A549 (cell line): ENCODE results near the gene BCR. TPM values are rescaled to one million over a fixed set of nuclear protein-coding genes. Genes with fewer than 3 reads are reported as not detected.
A peak's percentile ranks its signal among the peaks of the same experiment; 100 is the strongest.

Experiments used
- ATAC-seq, 2 experiments: fragments of 200-7000 bp in 1 of 2; fragments of >200 bp in 1 of 2; cut with Nextera tagmentation in 1 of 2; cut with Tn5 transposase in 1 of 2; 3 replicates each; pipeline versions ENCODE4 v1.8.0 to v1.9.1; 2018 to 2020; ENCODE audit warnings: mild to moderate bottlenecking in 1 of 2, moderate library complexity in 1 of 2
- CTCF ChIA-PET: fragments of 300-600 bp; sonication (Branson Sonifier 250); formaldehyde crosslinking; extraction: SDS; loops from one replicate; lab custom pipeline; 2021; ENCODE audit warnings: antibody characterized with exemption, inconsistent platforms; lab: Yijun Ruan, JAX
- POLR2A ChIA-PET: fragments of 350-600 bp; formaldehyde crosslinking; extraction: SDS; loops from one replicate; lab custom pipeline; 2021; ENCODE audit warnings: antibody characterized with exemption, inconsistent platforms; lab: Yijun Ruan, JAX
- DNase-seq, 2 experiments: peaks; one replicate each; pipeline versions ENCODE4 v3.0.0 to v3.0.0-alpha.2; 2011 to 2016; ENCODE audit warnings: low read depth in 1 of 2, low spot score in 1 of 2
- FAIRE-seq: peaks from 2 replicates; lab custom pipeline; 2011; peaks lifted over from hg19 to GRCh38; lab: Jason Lieb, UNC
- H3K27ac ChIP-seq, 2 experiments: fragments of >200 bp; sonication (Bioruptor Twin); formaldehyde crosslinking; 3 replicates each; pipeline ENCODE4 v1.5.1; 2016 to 2017
- H3K4me1 ChIP-seq: fragments of >200 bp; sonication (Bioruptor Twin); formaldehyde crosslinking; 3 replicates; pipeline ENCODE4 v1.6.1; 2016
- H3K4me2 ChIP-seq: fragments of >200 bp; sonication (Bioruptor Twin); formaldehyde crosslinking; 3 replicates; pipeline ENCODE4 v1.6.1; 2016
- H3K4me3 ChIP-seq: fragments of >200 bp; sonication (Bioruptor Twin); formaldehyde crosslinking; 3 replicates; pipeline ENCODE4 v1.5.1; 2016
- H3K9me3 ChIP-seq: fragments of >200 bp; sonication (Bioruptor Twin); formaldehyde crosslinking; 3 replicates; pipeline ENCODE4 v1.6.1; 2016
- CBX2 ChIP-seq: fragments of 200-600 bp; sonication (generic); IDR thresholded peaks from 2 replicates; pipeline ENCODE4 v1.6.1; 2016; ENCODE audit warnings: low read depth, mild to moderate bottlenecking, borderline replicate concordance
- CBX8 ChIP-seq: fragments of 200-600 bp; sonication (generic); IDR thresholded peaks from 2 replicates; pipeline ENCODE4 v1.6.1; 2016
- E2F6 ChIP-seq: IDR thresholded peaks from 2 replicates; pipeline ENCODE4 v1.6.1; 2012; ENCODE audit warnings: low read depth, borderline replicate concordance
- ELK1 ChIP-seq: fragments of 150-350 bp; IDR thresholded peaks from 2 replicates; pipeline ENCODE4 v1.6.1; 2014; ENCODE audit warnings: low read depth, mild to moderate bottlenecking, low read length
- EP300 ChIP-seq, 2 experiments: fragments of >200 bp; sonication (Bioruptor Twin); formaldehyde crosslinking; IDR thresholded peaks; 2 replicates in 1 of 2; 3 replicates in 1 of 2; pipeline ENCODE4 v1.6.1; 2016 to 2017
- ESRRA ChIP-seq: fragments of 150-350 bp; IDR thresholded peaks from 2 replicates; pipeline ENCODE4 v1.6.1; 2014; ENCODE audit warnings: mild to moderate bottlenecking, low read length, borderline replicate concordance
- FOXS1 ChIP-seq: fragments of 250-450 bp; sonication (Bioruptor Pico); IDR thresholded peaks from 2 replicates; pipeline ENCODE4 v1.5.0; 2020; ENCODE audit warnings: mild to moderate bottlenecking, moderate library complexity
- HMGXB4 ChIP-seq: fragments of 250-450 bp; sonication (Bioruptor Pico); IDR thresholded peaks from 2 replicates; pipeline ENCODE4 v1.5.0; 2021; ENCODE audit warnings: mild to moderate bottlenecking, moderate library complexity, borderline replicate concordance
- JUNB ChIP-seq: fragments of >200 bp; sonication (Bioruptor Twin); formaldehyde crosslinking; IDR thresholded peaks from 2 replicates; pipeline ENCODE4 v1.6.1; 2016
- KDM1A ChIP-seq: fragments of 200-600 bp; sonication (generic); IDR thresholded peaks from 2 replicates; pipeline ENCODE4 v1.6.1; 2016; ENCODE audit warnings: low read depth, mild to moderate bottlenecking
- NPAS2 ChIP-seq: fragments of 250-450 bp; sonication (Bioruptor Pico); IDR thresholded peaks from 2 replicates; pipeline ENCODE4 v1.8.0; 2022; ENCODE audit warnings: mild to moderate bottlenecking, moderate library complexity, borderline replicate concordance
- PBX3 ChIP-seq: IDR thresholded peaks from 2 replicates; pipeline ENCODE4 v1.6.1; 2012
- RAD21 ChIP-seq, 2 experiments: fragments of >200 bp in 1 of 2; sonication (Bioruptor Twin) in 1 of 2; formaldehyde crosslinking in 1 of 2; IDR thresholded peaks in 1 of 2; conservative IDR thresholded peaks in 1 of 2; 2 replicates in 1 of 2; 3 replicates in 1 of 2; pipeline ENCODE4 v1.6.1; 2012 to 2018; ENCODE audit warnings: inconsistent platforms in 1 of 2
- RCOR1 ChIP-seq: fragments of 150-350 bp; IDR thresholded peaks from 2 replicates; pipeline ENCODE4 v1.6.1; 2014; ENCODE audit warnings: antibody characterized with exemption, low read length, low read depth
- RFX5 ChIP-seq: fragments of 450-650 bp; IDR thresholded peaks from 2 replicates; pipeline ENCODE4 v1.7.1; 2014; ENCODE audit warnings: antibody characterized with exemption, mild to moderate bottlenecking, moderate library complexity
- SMC3 ChIP-seq: fragments of >200 bp; sonication (Bioruptor Twin); formaldehyde crosslinking; IDR thresholded peaks from 3 replicates; pipeline ENCODE4 v1.6.1; 2018; ENCODE audit warnings: inconsistent platforms
- SREBF2 ChIP-seq: fragments of 450-650 bp; IDR thresholded peaks from 2 replicates; pipeline ENCODE4 v1.6.1; 2014; ENCODE audit warnings: mild to moderate bottlenecking, moderate library complexity
- TP53 ChIP-seq: fragments of 250-450 bp; sonication (Bioruptor Pico); IDR thresholded peaks from 2 replicates; pipeline ENCODE4 v1.5.0; 2021; ENCODE audit warnings: mild to moderate bottlenecking, moderate library complexity
- ZC3H11A ChIP-seq: fragments of 450-650 bp; IDR thresholded peaks from 2 replicates; pipeline ENCODE4 v1.6.1; 2014; ENCODE audit warnings: antibody characterized with exemption, mild to moderate bottlenecking
- ZFP36 ChIP-seq: fragments of 450-650 bp; IDR thresholded peaks from 2 replicates; pipeline ENCODE4 v1.6.1; 2014; ENCODE audit warnings: borderline replicate concordance; ENCODE audit not compliant: partially characterized antibody
- ZSCAN20 ChIP-seq: fragments of 250-450 bp; sonication (Bioruptor Pico); IDR thresholded peaks from 2 replicates; pipeline ENCODE4 v1.8.0; 2022; ENCODE audit warnings: mild to moderate bottlenecking, moderate library complexity
- WGBS: methylation state at CpG from one replicate; pipeline ENCODE4 v1.1.6; 2017; ENCODE audit errors: missing lambda C conversion rate; 5-methylcytosine and 5-hydroxymethylcytosine counted together
- polyA plus RNA-seq, 4 experiments: library from polyadenylated mRNA; depleted of rRNA in 3 of 4; stranded (reverse); fragments of >200 nt; fragmentation: RNase III in 1 of 4; extraction: RNeasy Plus Mini Kit Qiagen cat#74134 plus additional on column Dnase treatment in 1 of 4; gene quantifications; 2 replicates in 3 of 4; 3 replicates in 1 of 4; pipeline ENCODE4 v1.2.3, GENCODE V29; 2011 to 2017

The BCR gene
- polyA plus RNA-seq, 2 of the 4 experiments (the other 2 are of a cell fraction): 14.7 to 16.4 TPM

GRCh38 chr22:23282089-23282501, 101.8 kb downstream of the BCR start (continued):
- TF ChIP-seq ELK1 (no peak), PBX3 (no peak), SMC3 (no peak; the same call in 2 of the 3 replicates), FOXS1 (CRISPR knock-in tag) (no peak)

DNA sequence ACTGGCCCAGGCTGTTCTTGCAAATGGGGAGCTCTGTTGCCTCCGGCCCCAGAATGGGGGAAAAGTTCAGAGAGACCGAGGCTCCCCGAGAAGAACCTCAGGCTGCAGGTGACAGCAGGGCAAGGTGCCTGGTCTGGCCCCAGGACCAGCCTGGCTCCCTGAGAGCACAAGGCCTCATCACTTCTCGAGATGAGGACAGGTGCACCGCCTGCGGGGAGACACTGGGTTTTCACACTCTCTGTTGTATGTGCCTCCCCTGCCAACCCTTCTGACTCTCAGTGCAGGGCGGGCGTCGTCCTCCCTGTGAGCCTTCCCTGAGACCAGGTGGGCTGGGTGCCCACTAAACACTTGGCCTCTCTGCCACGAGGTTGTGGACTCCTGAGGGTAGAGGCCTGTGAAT, 102.2 kb downstream of the BCR start:
- FAIRE-seq (no peak), ATAC-seq (no peak)
- POLR2A ChIA-PET: interaction anchor here (0.5 to 1.5 kb wide), 4 partner anchors 102 to 132 kb away, joined by 3 to 5 read pairs (median 3); no protein-coding TSS in a partner anchor
- 91% methylated on average over 7 of the region's 10 CpGs for WGBS
- TF ChIP-seq RAD21 (conservative IDR thresholded peaks at IDR 0.05 in 1 of 2, IDR thresholded peaks at IDR 0.05 in 1 of 2): no peak
- TF ChIP-seq EP300 (IDR thresholded peaks at IDR 0.05): no peak
- no peak for TF ChIP-seq TP53 (CRISPR knock-in tag)
- no peak for TF ChIP-seq CBX8
- TF ChIP-seq RFX5: no peak
- TF ChIP-seq ESRRA: no peak
- no peak for TF ChIP-seq CBX2
- TF ChIP-seq NPAS2 (CRISPR knock-in tag): no peak
- no peak for TF ChIP-seq JUNB
- no peak for TF ChIP-seq E2F6
- TF ChIP-seq ZFP36: no peak
- TF ChIP-seq SREBF2: no peak
- TF ChIP-seq HMGXB4 (CRISPR knock-in tag): no peak
- TF ChIP-seq RCOR1: no peak
- no peak for TF ChIP-seq KDM1A
- no peak for TF ChIP-seq ELK1
- no peak for TF ChIP-seq ZC3H11A
- TF ChIP-seq ZSCAN20 (CRISPR knock-in tag): no peak
- TF ChIP-seq, all 56 proteins: peak for 0
- H3K9me3 ChIP-seq: no peaks in the 10 kb centered on the region
- peaks cover 27% of the 10 kb centered on the region for H3K4me1 ChIP-seq
- H3K4me3 ChIP-seq: no peak overlapping the region
- H3K4me2 ChIP-seq: peak overlapping the region; percentile 69
- H3K27ac ChIP-seq: peak overlapping the region; percentile 40 to 77; a peak in 5 of 6 replicates
- CTCF ChIA-PET: interaction anchor here (0.8 to 7.5 kb wide), 30 partner anchors 9 to 325 kb away, joined by 3 to 186 read pairs (median 5); partner anchors contain the start of gene BCR
- no peak for DNase-seq
